Vagina (tissue), 2 donors: Measurements from ENCODE around the gene SLC19A1.

Experiments used
- CTCF ChIP-seq, 3 experiments: fragments of 450-650 bp in 2 of 3; fragments of 200-600 bp in 1 of 3; sonication (generic) in 1 of 3; IDR thresholded peaks; one replicate each; pipeline ENCODE4 v1.5.1; 2017 to 2019; ENCODE audit warnings: antibody characterized with exemption in 3 of 3, mild to moderate bottlenecking in 2 of 3, moderate library complexity in 2 of 3
- POLR2A ChIP-seq, 2 donors: fragments of 450-650 bp; IDR thresholded peaks; one replicate each; pipeline ENCODE4 v1.6.1; 2017; ENCODE audit warnings: antibody characterized with exemption in 2 of 2, mild to moderate bottlenecking in 2 of 2, moderate library complexity in 2 of 2
- POLR2AphosphoS5 ChIP-seq, 2 donors: sonication (generic); formaldehyde crosslinking; IDR thresholded peaks; one replicate each; pipeline ENCODE4 v1.9.0; 2017; ENCODE audit warnings: antibody characterized with exemption in 2 of 2, mild to moderate bottlenecking in 2 of 2, low read depth in 1 of 2; ENCODE audit not compliant: insufficient read depth in 1 of 2

GRCh38 chr21:45552696-45553391 is 10.6 kb upstream of the SLC19A1 start:
- no peak for TF ChIP-seq CTCF (IDR thresholded peaks at IDR 0.05)
- no peak for TF ChIP-seq POLR2A (IDR thresholded peaks at IDR 0.05)
- no peak for TF ChIP-seq POLR2AphosphoS5 (IDR thresholded peaks at IDR 0.05; ENCODE audit: insufficient read depth in 1 of 2, low read depth in 1 of 2)
